SU-DHL-6 (cell line): ENCODE results near the gene MAFF.

Experiments
- H2AFZ ChIP-seq: fragments of 200-600 bp; sonication (generic); 2 replicates; pipeline ENCODE4 v1.6.1; 2014; ENCODE audit warnings: low read depth, mild to moderate bottlenecking, moderate library complexity, mixed read lengths, antibody characterized with exemption, low read length; ENCODE audit not compliant: severe bottlenecking
- H3F3A ChIP-seq: fragments of 200-600 bp; shearing (Covaris generic); 2 replicates; pipeline ENCODE4 v1.6.0; 2016; ENCODE audit warnings: antibody characterized with exemption, mild to moderate bottlenecking; ENCODE audit not compliant: insufficient read depth
- H3K27ac ChIP-seq: fragments of 200-600 bp; sonication (generic); 2 replicates; pipeline ENCODE4 v1.5.1; 2016; ENCODE audit warnings: low read depth, mild to moderate bottlenecking, low read length, moderate library complexity, mixed read lengths
- H3K27me3 ChIP-seq: fragments of 200-600 bp; sonication (generic), shearing (Covaris generic); 2 replicates; pipeline ENCODE4 v1.6.0; 2014; ENCODE audit warnings: mild to moderate bottlenecking, low read length
- H3K36me3 ChIP-seq: fragments of 200-600 bp; sonication (generic); 2 replicates; pipeline ENCODE4 v1.6.1; 2014; ENCODE audit warnings: mild to moderate bottlenecking, low read length, mixed read lengths
- H3K4me2 ChIP-seq: fragments of 300-600, 200-600 bp; shearing (Covaris generic), sonication (generic); 2 replicates; pipeline ENCODE4 v1.6.0; 2014; ENCODE audit warnings: low read length, low read depth, mild to moderate bottlenecking; ENCODE audit not compliant: poor library complexity, severe bottlenecking
- H3K4me3 ChIP-seq: fragments of 200-600 bp; sonication (generic); 2 replicates; pipeline ENCODE4 v1.5.1; 2014; ENCODE audit warnings: antibody characterized with exemption, low read length, mild to moderate bottlenecking, mixed read lengths; ENCODE audit not compliant: insufficient read depth, poor library complexity, severe bottlenecking
- H3K79me2 ChIP-seq: fragments of 200-600 bp; sonication (generic); 2 replicates; pipeline ENCODE4 v1.6.1; 2014; ENCODE audit warnings: mild to moderate bottlenecking, low read length, moderate library complexity; ENCODE audit not compliant: insufficient read depth
- H3K9ac ChIP-seq: fragments of 200-600 bp; sonication (generic); 2 replicates; pipeline ENCODE4 v1.7.0; 2014; ENCODE audit warnings: mild to moderate bottlenecking, low read length
- H3K9me2 ChIP-seq: fragments of 200-600 bp; sonication (generic); replicated peaks from 2 replicates; pipeline ENCODE4 v1.6.1; 2014; ENCODE audit warnings: low read length; ENCODE audit not compliant: insufficient read depth
- H3K9me3 ChIP-seq: fragments of 200-600 bp; sonication (generic); 2 replicates; pipeline ENCODE4 v1.6.1; 2014; ENCODE audit warnings: low read length, mixed read lengths; ENCODE audit not compliant: insufficient read depth
- H4K20me1 ChIP-seq: fragments of 200-600 bp; sonication (generic); 2 replicates; pipeline ENCODE4 v1.6.1; 2014; ENCODE audit warnings: low read depth, mild to moderate bottlenecking, antibody characterized with exemption, low read length, moderate library complexity, mixed read lengths
- CTCF ChIP-seq: fragments of 200-600 bp; sonication (generic); IDR thresholded peaks from one replicate; pipeline ENCODE4 v1.5.1; 2017; ENCODE audit warnings: antibody characterized with exemption, mild to moderate bottlenecking, low read length, moderate library complexity; ENCODE audit not compliant: insufficient read depth, poor library complexity, severe bottlenecking
- EZH2phosphoT487 ChIP-seq: fragments of 200-600 bp; sonication (generic), shearing (Covaris generic); conservative IDR thresholded peaks from 2 replicates; pipeline ENCODE4 v1.6.1; 2018; ENCODE audit warnings: mild to moderate bottlenecking, antibody characterized with exemption, low read length, moderate library complexity, mixed read lengths

Gene MAFF

GRCh38 chr22:38165922-38166593 lies 35.7 kb upstream of the MAFF start:
- Histone ChIP-seq H3K9ac (no peak overlapping the region), H2AFZ (no peak overlapping the region), H3F3A (no peaks in the 10 kb centered on the region), H3K9me3 (no peaks in the 10 kb centered on the region), H3K27ac (no peak overlapping the region), H3K79me2 (no peaks in the 10 kb centered on the region), H3K4me3 (no peak overlapping the region), H4K20me1 (no peaks in the 10 kb centered on the region), H3K27me3 (no peaks in the 10 kb centered on the region), H3K9me2 (no peaks in the 10 kb centered on the region), H3K4me2 (no peak overlapping the region), H3K36me3 (no peaks in the 10 kb centered on the region)
- TF ChIP-seq EZH2phosphoT487 (no peak), CTCF (no peak)

GRCh38 chr22:38167988-38168407 lies 33.8 kb upstream of the MAFF start:
- H3K9me3 ChIP-seq = no peaks in the 10 kb centered on the region
- no peak for TF ChIP-seq CTCF
- TF ChIP-seq EZH2phosphoT487 = no peak
- no peaks in the 10 kb centered on the region for H3K36me3 ChIP-seq
- H3K27me3 ChIP-seq = no peaks in the 10 kb centered on the region
- H3F3A ChIP-seq = no peaks in the 10 kb centered on the region
- no peak overlapping the region for H3K4me3 ChIP-seq
- H3K9ac ChIP-seq = no peak overlapping the region
- H3K9me2 ChIP-seq = no peaks in the 10 kb centered on the region
- H3K79me2 ChIP-seq = no peaks in the 10 kb centered on the region
- no peak overlapping the region for H3K27ac ChIP-seq
- no peak overlapping the region for H3K4me2 ChIP-seq
- no peaks in the 10 kb centered on the region for H4K20me1 ChIP-seq
- no peak overlapping the region for H2AFZ ChIP-seq

GRCh38 chr22:38169116-38169515 lies 32.7 kb upstream of the MAFF start:
- Histone ChIP-seq H3K9me2 (no peaks in the 10 kb centered on the region), H2AFZ (no peak overlapping the region), H3K4me3 (no peak overlapping the region), H3F3A (no peaks in the 10 kb centered on the region), H3K27me3 (no peaks in the 10 kb centered on the region), H3K36me3 (no peaks in the 10 kb centered on the region), H3K9me3 (no peaks in the 10 kb centered on the region), H4K20me1 (no peaks in the 10 kb centered on the region), H3K9ac (no peak overlapping the region), H3K79me2 (no peaks in the 10 kb centered on the region), H3K4me2 (no peak overlapping the region), H3K27ac (no peak overlapping the region)
- no peak for TF ChIP-seq CTCF
- TF ChIP-seq EZH2phosphoT487 = no peak
